Measurements from ENCODE around the gene SLCO1B1. TPM values are rescaled to one million over a fixed set of nuclear protein-coding genes. Genes with fewer than 3 reads are reported as not detected.

SLCO1B1 gene
- polyA plus RNA-seq, 4 donors: not detected

DNA sequence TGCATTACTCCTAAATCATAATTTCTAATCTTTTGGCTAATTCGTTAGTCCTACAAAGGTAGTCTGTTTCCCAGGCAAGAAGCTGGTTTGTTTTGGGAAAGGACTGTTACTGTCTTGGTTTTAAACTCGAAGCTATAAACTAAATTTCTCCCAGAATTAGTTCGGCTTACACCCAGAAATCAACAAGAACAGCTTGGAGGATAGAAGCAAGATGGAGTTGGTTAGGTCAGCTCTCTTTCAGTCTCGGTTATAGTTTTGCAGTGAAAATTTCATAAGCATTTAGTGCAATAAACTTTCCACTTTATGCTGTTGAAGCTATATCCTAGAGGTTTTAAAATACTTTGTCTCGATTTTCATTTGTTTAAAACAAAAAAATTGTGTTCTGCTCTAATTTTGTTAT lies 103.4 kb downstream of the SLCO1B1 start:
- no peak overlapping the region for H3K27ac ChIP-seq (ENCODE audit: low read depth in 1 of 3, low read length in 2 of 3)
- H3K4me1 ChIP-seq (ENCODE audit: control insufficient read depth in 3 of 3, insufficient read depth in 2 of 3, low read depth in 1 of 3, low read length in 2 of 3): no peaks in the 10 kb centered on the region
- 65 to 77% (median 71%) methylated on average over 5 of the region's 5 CpGs for WGBS, 3 donors
- H3K9me3 ChIP-seq (ENCODE audit: control insufficient read depth in 2 of 2, insufficient read depth in 1 of 2, low read depth in 1 of 2, low read length in 1 of 2): no peaks in the 10 kb centered on the region
- no peaks in the 10 kb centered on the region for H3K27me3 ChIP-seq (ENCODE audit: control insufficient read depth in 3 of 3, insufficient read depth in 3 of 3, low read length in 3 of 3)
- no peaks in the 10 kb centered on the region for H3K36me3 ChIP-seq (ENCODE audit: control insufficient read depth in 3 of 3, insufficient read depth in 2 of 3, low read depth in 1 of 3, low read length in 3 of 3)
- FAIRE-seq (no peak), DNase-seq (no peak)
- H3K4me3 ChIP-seq (ENCODE audit: low read depth in 1 of 3, low read length in 3 of 3): no peak overlapping the region

- H3K4me1 ChIP-seq (ENCODE audit: control insufficient read depth in 3 of 3, insufficient read depth in 2 of 3, low read depth in 1 of 3, low read length in 2 of 3): no peaks in the 10 kb centered on the region
- H3K27me3 ChIP-seq (ENCODE audit: control insufficient read depth in 3 of 3, insufficient read depth in 3 of 3, low read length in 3 of 3): no peaks in the 10 kb centered on the region
- DNase-seq (no peak), FAIRE-seq (no peak)
- no peak overlapping the region for H3K27ac ChIP-seq (ENCODE audit: low read depth in 1 of 3, low read length in 2 of 3)
- WGBS, 3 donors: 66 to 82% (median 66%) methylated on average over 4 of the region's 4 CpGs
- no peaks in the 10 kb centered on the region for H3K9me3 ChIP-seq (ENCODE audit: control insufficient read depth in 2 of 2, insufficient read depth in 1 of 2, low read depth in 1 of 2, low read length in 1 of 2)
- no peak overlapping the region for H3K4me3 ChIP-seq (ENCODE audit: low read depth in 1 of 3, low read length in 3 of 3)
- no peaks in the 10 kb centered on the region for H3K36me3 ChIP-seq (ENCODE audit: control insufficient read depth in 3 of 3, insufficient read depth in 2 of 3, low read depth in 1 of 3, low read length in 3 of 3)
Measured at GRCh38 chr12:21239866-21240265, 108.9 kb downstream of the SLCO1B1 start.

GRCh38 chr12:21248679-21249078 lies 117.7 kb downstream of the SLCO1B1 start:
- FAIRE-seq (no peak), DNase-seq (no peak)
- H3K27me3 ChIP-seq (ENCODE audit: control insufficient read depth in 3 of 3, insufficient read depth in 3 of 3, low read length in 3 of 3): no peaks in the 10 kb centered on the region
- no peaks in the 10 kb centered on the region for H3K4me1 ChIP-seq (ENCODE audit: control insufficient read depth in 3 of 3, insufficient read depth in 2 of 3, low read depth in 1 of 3, low read length in 2 of 3)
- 57 to 63% (median 59%) methylated on average over 1 of the region's 1 CpG for WGBS, 3 donors
- H3K36me3 ChIP-seq (ENCODE audit: control insufficient read depth in 3 of 3, insufficient read depth in 2 of 3, low read depth in 1 of 3, low read length in 3 of 3): no peaks in the 10 kb centered on the region
- no peak overlapping the region for H3K4me3 ChIP-seq (ENCODE audit: low read depth in 1 of 3, low read length in 3 of 3)
- H3K9me3 ChIP-seq (ENCODE audit: control insufficient read depth in 2 of 2, insufficient read depth in 1 of 2, low read depth in 1 of 2, low read length in 1 of 2): no peaks in the 10 kb centered on the region
- no peak overlapping the region for H3K27ac ChIP-seq (ENCODE audit: low read depth in 1 of 3, low read length in 2 of 3)

DNA sequence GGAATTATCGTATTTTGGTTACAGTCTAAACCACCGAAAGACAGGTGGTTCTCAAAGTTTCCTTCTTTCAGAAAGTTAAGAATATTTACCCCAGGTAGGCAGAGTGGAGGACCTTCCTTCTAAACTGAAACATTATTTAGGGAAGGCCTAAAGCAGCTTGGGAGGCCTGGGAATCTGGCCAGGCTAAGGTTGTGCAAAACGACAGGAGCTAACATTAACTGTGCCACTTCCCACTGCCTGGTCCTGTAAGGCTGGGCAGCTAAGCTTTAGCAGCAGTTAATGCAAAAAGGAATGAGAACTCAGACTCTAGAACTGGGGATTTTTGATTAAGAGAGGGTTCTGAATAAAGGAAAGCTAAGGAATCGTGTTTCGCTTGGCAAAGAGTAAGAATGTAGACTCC lies 121.1 kb downstream of the SLCO1B1 start:
- Histone ChIP-seq H3K4me1 (ENCODE audit: control insufficient read depth in 3 of 3, insufficient read depth in 2 of 3, low read depth in 1 of 3, low read length in 2 of 3) (no peaks in the 10 kb centered on the region), H3K27ac (ENCODE audit: low read depth in 1 of 3, low read length in 2 of 3) (no peak overlapping the region), H3K27me3 (ENCODE audit: control insufficient read depth in 3 of 3, insufficient read depth in 3 of 3, low read length in 3 of 3) (no peaks in the 10 kb centered on the region), H3K36me3 (ENCODE audit: control insufficient read depth in 3 of 3, insufficient read depth in 2 of 3, low read depth in 1 of 3, low read length in 3 of 3) (no peaks in the 10 kb centered on the region), H3K9me3 (ENCODE audit: control insufficient read depth in 2 of 2, insufficient read depth in 1 of 2, low read depth in 1 of 2, low read length in 1 of 2) (no peaks in the 10 kb centered on the region), H3K4me3 (ENCODE audit: low read depth in 1 of 3, low read length in 3 of 3) (no peak overlapping the region)
- 78 to 86% (median 81%) methylated on average over 5 of the region's 5 CpGs for WGBS, 3 donors
- no peak for DNase-seq
- FAIRE-seq: no peak

- no peaks in the 10 kb centered on the region for H3K9me3 ChIP-seq (ENCODE audit: control insufficient read depth in 2 of 2, insufficient read depth in 1 of 2, low read depth in 1 of 2, low read length in 1 of 2)
- H3K36me3 ChIP-seq (ENCODE audit: control insufficient read depth in 3 of 3, insufficient read depth in 2 of 3, low read depth in 1 of 3, low read length in 3 of 3): no peaks in the 10 kb centered on the region
- FAIRE-seq: no peak
- DNase-seq: no peak
- H3K27ac ChIP-seq (ENCODE audit: low read depth in 1 of 3, low read length in 2 of 3): no peak overlapping the region
- WGBS, 3 donors: 72 to 79% (median 74%) methylated on average over 3 of the region's 3 CpGs
- no peaks in the 10 kb centered on the region for H3K4me1 ChIP-seq (ENCODE audit: control insufficient read depth in 3 of 3, insufficient read depth in 2 of 3, low read depth in 1 of 3, low read length in 2 of 3)
- H3K27me3 ChIP-seq (ENCODE audit: control insufficient read depth in 3 of 3, insufficient read depth in 3 of 3, low read length in 3 of 3): no peaks in the 10 kb centered on the region
- H3K4me3 ChIP-seq (ENCODE audit: low read depth in 1 of 3, low read length in 3 of 3): no peak overlapping the region
Measured at GRCh38 chr12:21257172-21257571, 126.2 kb downstream of the SLCO1B1 start.

GRCh38 chr12:21264232-21264631 lies 133.2 kb downstream of the SLCO1B1 start:
- Histone ChIP-seq H3K36me3 (ENCODE audit: control insufficient read depth in 3 of 3, insufficient read depth in 2 of 3, low read depth in 1 of 3, low read length in 3 of 3) (no peaks in the 10 kb centered on the region), H3K4me1 (ENCODE audit: control insufficient read depth in 3 of 3, insufficient read depth in 2 of 3, low read depth in 1 of 3, low read length in 2 of 3) (no peaks in the 10 kb centered on the region), H3K27ac (ENCODE audit: low read depth in 1 of 3, low read length in 2 of 3) (no peak overlapping the region), H3K4me3 (ENCODE audit: low read depth in 1 of 3, low read length in 3 of 3) (no peak overlapping the region), H3K27me3 (ENCODE audit: control insufficient read depth in 3 of 3, insufficient read depth in 3 of 3, low read length in 3 of 3) (no peaks in the 10 kb centered on the region), H3K9me3 (ENCODE audit: control insufficient read depth in 2 of 2, insufficient read depth in 1 of 2, low read depth in 1 of 2, low read length in 1 of 2) (peaks cover 0 to 3% of the 10 kb centered on the region in 2 donors)
- no peak for FAIRE-seq
- no peak for DNase-seq

DNA sequence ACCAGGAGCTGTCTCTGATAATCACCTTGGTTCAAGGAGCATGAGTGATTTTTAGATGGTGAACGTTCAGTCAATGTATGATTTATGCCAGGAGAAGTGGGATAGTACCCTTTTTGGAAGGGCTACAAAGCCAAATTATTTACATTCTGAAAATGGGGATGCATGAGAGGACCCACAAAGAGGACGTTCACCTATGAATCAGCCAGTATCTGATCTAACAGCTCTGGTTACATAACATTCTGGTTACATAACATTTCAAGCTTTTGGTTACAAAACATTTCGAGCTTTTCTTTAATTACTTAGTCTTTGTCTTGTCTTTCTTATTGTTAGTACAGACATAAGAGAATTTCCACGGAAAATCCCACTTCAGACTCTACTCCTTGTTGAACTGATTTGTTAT lies 134.9 kb downstream of the SLCO1B1 start:
- Histone ChIP-seq H3K4me3 (ENCODE audit: low read depth in 1 of 3, low read length in 3 of 3) (no peak overlapping the region), H3K36me3 (ENCODE audit: control insufficient read depth in 3 of 3, insufficient read depth in 2 of 3, low read depth in 1 of 3, low read length in 3 of 3) (no peaks in the 10 kb centered on the region), H3K27ac (ENCODE audit: low read depth in 1 of 3, low read length in 2 of 3) (no peak overlapping the region), H3K27me3 (ENCODE audit: control insufficient read depth in 3 of 3, insufficient read depth in 3 of 3, low read length in 3 of 3) (no peaks in the 10 kb centered on the region), H3K4me1 (ENCODE audit: control insufficient read depth in 3 of 3, insufficient read depth in 2 of 3, low read depth in 1 of 3, low read length in 2 of 3) (no peaks in the 10 kb centered on the region), H3K9me3 (ENCODE audit: control insufficient read depth in 2 of 2, insufficient read depth in 1 of 2, low read depth in 1 of 2, low read length in 1 of 2) (peaks cover 0 to 3% of the 10 kb centered on the region in 2 donors)
- DNase-seq (no peak), FAIRE-seq (no peak)
- WGBS, 3 donors: 48 to 61% (median 53%) methylated on average over 4 of the region's 4 CpGs

DNA sequence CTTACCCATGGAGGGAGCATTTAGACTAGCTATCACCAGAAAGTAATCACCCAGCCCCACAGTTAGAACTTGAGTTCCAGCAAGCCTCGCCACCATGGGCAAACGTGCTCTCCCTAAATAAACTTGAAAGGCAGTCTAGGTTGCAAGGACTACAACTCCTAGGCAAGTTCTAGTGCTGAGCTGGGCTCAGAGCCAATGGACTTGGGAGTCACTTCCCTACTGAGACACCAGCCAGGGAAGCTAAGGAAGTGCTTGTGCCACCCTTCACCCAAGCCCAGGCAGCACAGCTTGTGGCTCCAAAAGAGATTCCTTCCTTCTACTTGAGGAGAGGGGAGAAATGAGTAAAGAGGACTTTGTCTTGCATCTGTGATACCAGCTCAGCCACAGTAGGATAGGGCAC lies 145.8 kb downstream of the SLCO1B1 start:
- Histone ChIP-seq H3K9me3 (ENCODE audit: control insufficient read depth in 2 of 2, insufficient read depth in 1 of 2, low read depth in 1 of 2, low read length in 1 of 2) (no peaks in the 10 kb centered on the region), H3K4me1 (ENCODE audit: control insufficient read depth in 3 of 3, insufficient read depth in 2 of 3, low read depth in 1 of 3, low read length in 2 of 3) (no peaks in the 10 kb centered on the region), H3K4me3 (ENCODE audit: low read depth in 1 of 3, low read length in 3 of 3) (no peak overlapping the region), H3K36me3 (ENCODE audit: control insufficient read depth in 3 of 3, insufficient read depth in 2 of 3, low read depth in 1 of 3, low read length in 3 of 3) (no peaks in the 10 kb centered on the region), H3K27ac (ENCODE audit: low read depth in 1 of 3, low read length in 2 of 3) (no peak overlapping the region), H3K27me3 (ENCODE audit: control insufficient read depth in 3 of 3, insufficient read depth in 3 of 3, low read length in 3 of 3) (no peaks in the 10 kb centered on the region)
- WGBS, 3 donors: 51 to 67% (median 57%) methylated on average over 2 of the region's 2 CpGs
- FAIRE-seq (no peak), DNase-seq (no peak)

All from small intestine (tissue), 7 donors.